Measurements from ENCODE around the gene TEAD1. TPM values are rescaled to one million over a fixed set of nuclear protein-coding genes. Genes with fewer than 3 reads are reported as not detected.

TEAD1 gene
- polyA plus RNA-seq, 2 of the 4 experiments (the other 2 are of a cell fraction): 111 to 112 TPM

GRCh38 chr11:12783765-12784164, 109.5 kb downstream of the TEAD1 start (continued):
- TF ChIP-seq, protein P1, sequence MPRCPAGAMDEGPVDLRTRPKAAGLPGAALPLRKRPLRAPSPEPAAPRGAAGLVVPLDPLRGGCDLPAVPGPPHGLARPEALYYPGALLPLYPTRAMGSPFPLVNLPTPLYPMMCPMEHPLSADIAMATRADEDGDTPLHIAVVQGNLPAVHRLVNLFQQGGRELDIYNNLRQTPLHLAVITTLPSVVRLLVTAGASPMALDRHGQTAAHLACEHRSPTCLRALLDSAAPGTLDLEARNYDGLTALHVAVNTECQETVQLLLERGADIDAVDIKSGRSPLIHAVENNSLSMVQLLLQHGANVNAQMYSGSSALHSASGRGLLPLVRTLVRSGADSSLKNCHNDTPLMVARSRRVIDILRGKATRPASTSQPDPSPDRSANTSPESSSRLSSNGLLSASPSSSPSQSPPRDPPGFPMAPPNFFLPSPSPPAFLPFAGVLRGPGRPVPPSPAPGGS (IDR thresholded peaks at IDR 0.05): no peak
- TF ChIP-seq FOSB (CRISPR knock-in tag; IDR thresholded peaks at IDR 0.05) (no peak), HOXB5 (CRISPR knock-in tag; IDR thresholded peaks at IDR 0.05) (no peak), RFX5 (IDR thresholded peaks at IDR 0.05) (no peak)

DNA sequence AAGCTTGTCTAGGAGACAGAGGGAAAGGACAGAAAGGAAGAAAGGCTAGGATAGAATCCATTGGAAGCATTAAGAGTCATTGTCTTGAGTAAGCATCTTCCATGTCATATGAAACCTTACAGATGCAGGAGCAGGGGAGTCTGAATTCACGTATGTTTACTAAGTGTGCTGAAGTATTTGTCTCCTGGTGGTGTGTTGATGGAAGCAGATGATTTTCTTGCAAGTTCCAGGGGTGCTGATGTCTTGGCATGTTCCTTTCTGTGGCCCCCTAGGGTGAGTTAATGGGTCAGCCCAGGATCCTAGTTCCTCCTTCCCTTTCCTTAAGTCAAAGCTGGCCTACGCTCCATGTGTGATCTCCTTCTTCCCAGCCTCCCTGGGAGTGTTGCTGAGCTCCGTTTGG, 110.2 kb downstream of the TEAD1 start:
- ChIA-PET POLR2A (no interaction called here), CTCF (interaction anchor here (0.9 to 1.4 kb wide), 2 partner anchors 10 to 13 kb away, joined by 3 read pairs; no protein-coding TSS in a partner anchor)
- DNase-seq (ENCODE audit: low read depth in 1 of 2, low spot score in 1 of 2) (no peak), ATAC-seq (peak in 1 of 2 experiments; percentile 14; a peak in 2 of 6 replicates), FAIRE-seq (no peak)
- TF ChIP-seq ELK1 (IDR thresholded peaks at IDR 0.05; ENCODE audit: low read depth, low read length) (no peak), CBX2 (IDR thresholded peaks at IDR 0.05; ENCODE audit: borderline replicate concordance, low read depth) (no peak), ZNF302 (CRISPR knock-in tag; IDR thresholded peaks at IDR 0.05) (no peak), ZSCAN20 (CRISPR knock-in tag; IDR thresholded peaks at IDR 0.05) (no peak), POLR2A (IDR thresholded peaks at IDR 0.05; ENCODE audit: low read length) (no peak), ESRRA (IDR thresholded peaks at IDR 0.05; ENCODE audit: borderline replicate concordance, low read length) (no peak), NPAS2 (CRISPR knock-in tag; IDR thresholded peaks at IDR 0.05; ENCODE audit: borderline replicate concordance) (no peak), RFX5 (IDR thresholded peaks at IDR 0.05) (no peak), JUN (IDR thresholded peaks at IDR 0.05) (no peak), ZFP36 (IDR thresholded peaks at IDR 0.05; ENCODE audit: borderline replicate concordance, partially characterized antibody) (no peak), FOXS1 (CRISPR knock-in tag; IDR thresholded peaks at IDR 0.05) (no peak), ATOH8 (CRISPR knock-in tag; IDR thresholded peaks at IDR 0.05; ENCODE audit: low read depth) (no peak), RCOR1 (IDR thresholded peaks at IDR 0.05; ENCODE audit: low read depth, low read length) (no peak), CHD2 (IDR thresholded peaks at IDR 0.05; ENCODE audit: low read length, partially characterized antibody) (no peak), E2F6 (IDR thresholded peaks at IDR 0.05; ENCODE audit: borderline replicate concordance, low read depth) (no peak), CBX8 (IDR thresholded peaks at IDR 0.05) (no peak), RNF2 (IDR thresholded peaks at IDR 0.05; ENCODE audit: borderline replicate concordance, low read depth) (no peak), GATA3 (IDR thresholded peaks at IDR 0.05; ENCODE audit: borderline replicate concordance) (no peak)
- TF ChIP-seq, protein P2, sequence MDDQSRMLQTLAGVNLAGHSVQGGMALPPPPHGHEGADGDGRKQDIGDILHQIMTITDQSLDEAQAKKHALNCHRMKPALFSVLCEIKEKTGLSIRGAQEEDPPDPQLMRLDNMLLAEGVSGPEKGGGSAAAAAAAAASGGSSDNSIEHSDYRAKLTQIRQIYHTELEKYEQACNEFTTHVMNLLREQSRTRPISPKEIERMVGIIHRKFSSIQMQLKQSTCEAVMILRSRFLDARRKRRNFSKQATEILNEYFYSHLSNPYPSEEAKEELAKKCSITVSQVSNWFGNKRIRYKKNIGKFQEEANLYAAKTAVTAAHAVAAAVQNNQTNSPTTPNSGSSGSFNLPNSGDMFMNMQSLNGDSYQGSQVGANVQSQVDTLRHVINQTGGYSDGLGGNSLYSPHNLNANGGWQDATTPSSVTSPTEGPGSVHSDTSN (IDR thresholded peaks at IDR 0.05): no peak
- TF ChIP-seq, protein P3, sequence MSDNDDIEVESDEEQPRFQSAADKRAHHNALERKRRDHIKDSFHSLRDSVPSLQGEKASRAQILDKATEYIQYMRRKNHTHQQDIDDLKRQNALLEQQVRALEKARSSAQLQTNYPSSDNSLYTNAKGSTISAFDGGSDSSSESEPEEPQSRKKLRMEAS (IDR thresholded peaks at IDR 0.05): no peak
- H3K9me3 ChIP-seq: no peaks in the 10 kb centered on the region
- no peak overlapping the region for H3K4me2 ChIP-seq
- WGBS (ENCODE audit: missing lambda C conversion rate): 31% methylated on average over 3 of the region's 3 CpGs
- H3K27ac ChIP-seq: peak overlapping the region in 1 of 2 experiments; percentile 43; a peak in 2 of 6 replicates
- H3K4me3 ChIP-seq: no peak overlapping the region
- H3K4me1 ChIP-seq: peaks cover 46% of the 10 kb centered on the region

Measured in A549 (cell line).